HepG2 (cell line): ENCODE results near the gene LCN2. TPM values are rescaled to one million over a fixed set of nuclear protein-coding genes. Genes with fewer than 3 reads are reported as not detected.
A peak's percentile ranks its signal among the peaks of the same experiment; 100 is the strongest.

ENCODE experiments used
- ATF7 ChIP-seq, 2 experiments: fragments of 450-650 bp in 1 of 2; sonication (generic) in 1 of 2; formaldehyde crosslinking in 1 of 2; IDR thresholded peaks; 2 replicates each; pipeline versions ENCODE4 v1.4.0 to v1.6.1; 2016 to 2020; ENCODE audit warnings: antibody characterized with exemption in 1 of 2, mild to moderate bottlenecking in 1 of 2, missing genetic modification reagents in 1 of 2
- LCORL ChIP-seq, 2 experiments: fragments of 450-650 bp in 1 of 2; sonication (generic) in 1 of 2; formaldehyde crosslinking in 1 of 2; IDR thresholded peaks; 2 replicates each; pipeline versions ENCODE4 v1.5.0 to v1.6.1; 2017 to 2020; ENCODE audit warnings: antibody characterized with exemption in 1 of 2, missing genetic modification reagents in 1 of 2
- MTA1 ChIP-seq: sonication (generic); formaldehyde crosslinking; IDR thresholded peaks from 2 replicates; pipeline ENCODE4 v1.4.0; 2020; ENCODE audit warnings: missing genetic modification reagents, mild to moderate bottlenecking, borderline replicate concordance
- NCOA2 ChIP-seq: sonication (generic); formaldehyde crosslinking; IDR thresholded peaks from 2 replicates; pipeline ENCODE4 v1.8.0; 2022; ENCODE audit warnings: inconsistent platforms
- NCOA5 ChIP-seq: sonication (generic); formaldehyde crosslinking; IDR thresholded peaks from 2 replicates; pipeline ENCODE4 v1.4.0; 2020; ENCODE audit warnings: missing genetic modification reagents
- POGZ ChIP-seq: sonication (generic); formaldehyde crosslinking; IDR thresholded peaks from 2 replicates; pipeline ENCODE4 v1.4.0; 2020; ENCODE audit warnings: mild to moderate bottlenecking, missing genetic modification reagents
- POLR2AphosphoS2 ChIP-seq: IDR thresholded peaks from 2 replicates; pipeline ENCODE4 v1.6.1; 2011; ENCODE audit warnings: low read depth, low read length, improper control_type of control experiment
- RARA ChIP-seq: IDR thresholded peaks from 2 replicates; pipeline ENCODE4 v1.6.1; 2016; ENCODE audit warnings: missing genetic modification reagents, missing compliant biosample characterization
- RFXANK ChIP-seq: IDR thresholded peaks from 2 replicates; pipeline ENCODE4 v1.6.1; 2016
- ZBTB7A ChIP-seq: sonication (generic); formaldehyde crosslinking; IDR thresholded peaks from 2 replicates; pipeline ENCODE4 v1.8.0; 2022; ENCODE audit warnings: mild to moderate bottlenecking, missing genetic modification reagents
- ZNF317 ChIP-seq: sonication (generic); formaldehyde crosslinking; IDR thresholded peaks from 2 replicates; pipeline ENCODE4 v1.5.0; 2020; ENCODE audit warnings: mild to moderate bottlenecking, missing genetic modification reagents
- ZNF326 ChIP-seq: sonication (generic); formaldehyde crosslinking; IDR thresholded peaks from 2 replicates; pipeline ENCODE4 v1.4.0; 2020; ENCODE audit warnings: missing genetic modification reagents, borderline replicate concordance
- ZNF33B ChIP-seq: sonication (generic); formaldehyde crosslinking; IDR thresholded peaks from 2 replicates; pipeline ENCODE4 v1.5.1; 2020; ENCODE audit warnings: mild to moderate bottlenecking, missing genetic modification reagents
- ZNF354B ChIP-seq: sonication (generic); formaldehyde crosslinking; IDR thresholded peaks from 2 replicates; pipeline ENCODE4 v1.8.0; 2022; ENCODE audit warnings: mild to moderate bottlenecking, missing genetic modification reagents
- ZNF430 ChIP-seq: sonication (generic); formaldehyde crosslinking; IDR thresholded peaks from 2 replicates; pipeline ENCODE4 v1.9.0; 2021; ENCODE audit warnings: mild to moderate bottlenecking, missing genetic modification reagents
- ZNF460 ChIP-seq: sonication (generic); formaldehyde crosslinking; IDR thresholded peaks from 2 replicates; pipeline ENCODE4 v1.5.1; 2020; ENCODE audit warnings: missing genetic modification reagents, mild to moderate bottlenecking, borderline replicate concordance
- ZNF556 ChIP-seq: sonication (generic); formaldehyde crosslinking; IDR thresholded peaks from 2 replicates; pipeline ENCODE4 v1.4.0; 2020; ENCODE audit warnings: mild to moderate bottlenecking, missing genetic modification reagents, borderline replicate concordance
- ZNF674 ChIP-seq: sonication (generic); formaldehyde crosslinking; IDR thresholded peaks from 2 replicates; pipeline ENCODE4 v1.5.0; 2020; ENCODE audit warnings: low read depth, mild to moderate bottlenecking, missing genetic modification reagents
- ZSCAN9 ChIP-seq: IDR thresholded peaks from 2 replicates; pipeline ENCODE4 v1.6.1; 2016; ENCODE audit warnings: borderline replicate concordance
- polyA plus RNA-seq, 8 experiments: library from polyadenylated mRNA; depleted of rRNA in 3 of 8; stranded (reverse) in 7 of 8; unstranded in 1 of 8; fragments of >200 nt; fragmentation: Illumina TruSeq in 4 of 8; extraction: Trizol in 4 of 8; gene quantifications; 2 replicates each; pipeline versions ENCODE4 v1.2.1 to v1.2.3, GENCODE V29; 2011 to 2016; ENCODE audit warnings: low read depth in 4 of 8, missing spikeins in 1 of 8, mixed read lengths in 1 of 8; ENCODE audit not compliant: insufficient read depth in 1 of 8
- total RNA-seq, 5 experiments: library from RNA; depleted of rRNA; stranded (reverse); fragments of >200 nt; fragmentation: Illumina TruSeq; extraction: Trizol; gene quantifications; 2 replicates each; pipeline ENCODE4 v1.2.3, GENCODE V29; 2016; ENCODE audit warnings: low read depth in 1 of 5
- TF ChIP-seq, protein P1 (sequence below): sonication (generic); formaldehyde crosslinking; IDR thresholded peaks from 2 replicates; pipeline ENCODE4 v1.9.0; 2021; ENCODE audit warnings: mild to moderate bottlenecking, missing genetic modification reagents
- TF ChIP-seq, protein P2 (sequence below): sonication (generic); formaldehyde crosslinking; IDR thresholded peaks from 2 replicates; pipeline ENCODE4 v1.4.0; 2020; ENCODE audit warnings: missing genetic modification reagents, borderline replicate concordance
- TF ChIP-seq, protein P3 (sequence below): sonication (generic); formaldehyde crosslinking; IDR thresholded peaks from 2 replicates; pipeline ENCODE4 v1.4.0; 2020; ENCODE audit warnings: mild to moderate bottlenecking, low read depth, missing genetic modification reagents

Gene LCN2
- total and polyA plus RNA-seq, 2 of the 13 experiments (the other 11 are each of a cell fraction or from before 2014, with no cell fraction given): 0.38 to 1.4 TPM

DNA sequence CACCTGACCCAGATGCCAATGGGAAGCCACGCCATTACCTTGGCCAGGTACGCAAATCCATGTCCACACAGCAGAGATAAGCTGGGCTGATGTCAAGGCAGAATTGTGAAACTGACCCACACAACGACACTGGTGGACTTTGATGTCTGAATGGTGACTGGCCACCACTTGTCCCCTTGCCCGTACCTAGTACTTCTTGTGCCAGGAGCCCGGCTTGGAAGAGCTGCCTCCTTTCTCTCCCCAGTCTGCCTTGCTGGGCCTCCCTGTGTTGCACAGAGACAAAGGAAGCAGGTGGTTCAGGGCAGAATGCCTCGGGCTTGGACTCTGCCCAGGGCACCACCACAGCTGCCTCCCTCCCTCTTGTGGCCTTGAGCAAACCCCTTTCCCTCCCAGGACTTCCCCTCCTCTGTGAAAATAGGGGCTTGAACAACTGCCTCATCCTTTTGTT, 45.1 kb upstream of the LCN2 start (continued):
- TF ChIP-seq, protein P1, sequence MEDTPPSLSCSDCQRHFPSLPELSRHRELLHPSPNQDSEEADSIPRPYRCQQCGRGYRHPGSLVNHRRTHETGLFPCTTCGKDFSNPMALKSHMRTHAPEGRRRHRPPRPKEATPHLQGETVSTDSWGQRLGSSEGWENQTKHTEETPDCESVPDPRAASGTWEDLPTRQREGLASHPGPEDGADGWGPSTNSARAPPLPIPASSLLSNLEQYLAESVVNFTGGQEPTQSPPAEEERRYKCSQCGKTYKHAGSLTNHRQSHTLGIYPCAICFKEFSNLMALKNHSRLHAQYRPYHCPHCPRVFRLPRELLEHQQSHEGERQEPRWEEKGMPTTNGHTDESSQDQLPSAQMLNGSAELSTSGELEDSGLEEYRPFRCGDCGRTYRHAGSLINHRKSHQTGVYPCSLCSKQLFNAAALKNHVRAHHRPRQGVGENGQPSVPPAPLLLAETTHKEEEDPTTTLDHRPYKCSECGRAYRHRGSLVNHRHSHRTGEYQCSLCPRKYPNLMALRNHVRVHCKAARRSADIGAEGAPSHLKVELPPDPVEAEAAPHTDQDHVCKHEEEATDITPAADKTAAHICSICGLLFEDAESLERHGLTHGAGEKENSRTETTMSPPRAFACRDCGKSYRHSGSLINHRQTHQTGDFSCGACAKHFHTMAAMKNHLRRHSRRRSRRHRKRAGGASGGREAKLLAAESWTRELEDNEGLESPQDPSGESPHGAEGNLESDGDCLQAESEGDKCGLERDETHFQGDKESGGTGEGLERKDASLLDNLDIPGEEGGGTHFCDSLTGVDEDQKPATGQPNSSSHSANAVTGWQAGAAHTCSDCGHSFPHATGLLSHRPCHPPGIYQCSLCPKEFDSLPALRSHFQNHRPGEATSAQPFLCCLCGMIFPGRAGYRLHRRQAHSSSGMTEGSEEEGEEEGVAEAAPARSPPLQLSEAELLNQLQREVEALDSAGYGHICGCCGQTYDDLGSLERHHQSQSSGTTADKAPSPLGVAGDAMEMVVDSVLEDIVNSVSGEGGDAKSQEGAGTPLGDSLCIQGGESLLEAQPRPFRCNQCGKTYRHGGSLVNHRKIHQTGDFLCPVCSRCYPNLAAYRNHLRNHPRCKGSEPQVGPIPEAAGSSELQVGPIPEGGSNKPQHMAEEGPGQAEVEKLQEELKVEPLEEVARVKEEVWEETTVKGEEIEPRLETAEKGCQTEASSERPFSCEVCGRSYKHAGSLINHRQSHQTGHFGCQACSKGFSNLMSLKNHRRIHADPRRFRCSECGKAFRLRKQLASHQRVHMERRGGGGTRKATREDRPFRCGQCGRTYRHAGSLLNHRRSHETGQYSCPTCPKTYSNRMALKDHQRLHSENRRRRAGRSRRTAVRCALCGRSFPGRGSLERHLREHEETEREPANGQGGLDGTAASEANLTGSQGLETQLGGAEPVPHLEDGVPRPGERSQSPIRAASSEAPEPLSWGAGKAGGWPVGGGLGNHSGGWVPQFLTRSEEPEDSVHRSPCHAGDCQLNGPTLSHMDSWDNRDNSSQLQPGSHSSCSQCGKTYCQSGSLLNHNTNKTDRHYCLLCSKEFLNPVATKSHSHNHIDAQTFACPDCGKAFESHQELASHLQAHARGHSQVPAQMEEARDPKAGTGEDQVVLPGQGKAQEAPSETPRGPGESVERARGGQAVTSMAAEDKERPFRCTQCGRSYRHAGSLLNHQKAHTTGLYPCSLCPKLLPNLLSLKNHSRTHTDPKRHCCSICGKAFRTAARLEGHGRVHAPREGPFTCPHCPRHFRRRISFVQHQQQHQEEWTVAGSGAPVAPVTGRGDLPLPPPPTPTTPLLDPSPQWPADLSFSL (CRISPR knock-in tag): peak; percentile 33; the same call in 1 of the 2 replicates
- no peak for TF ChIP-seq ZNF33B
- TF ChIP-seq ATF7 (IDR thresholded peaks at IDR 0.05): no peak
- TF ChIP-seq ATF7 (CRISPR knock-in tag; IDR thresholded peaks at IDR 0.05): peak; percentile 60; the same call in 1 of the 2 replicates
- TF ChIP-seq LCORL (IDR thresholded peaks at IDR 0.05): no peak
- TF ChIP-seq LCORL (CRISPR knock-in tag; IDR thresholded peaks at IDR 0.05): peak; percentile 92
- TF ChIP-seq MTA1: peak; percentile 97
- TF ChIP-seq ZNF674 (CRISPR knock-in tag): no peak
- peak; percentile 45; the same call in 1 of the 2 replicates for TF ChIP-seq ZNF430 (CRISPR knock-in tag)
- TF ChIP-seq NCOA2 (CRISPR knock-in tag): peak; percentile 80
- TF ChIP-seq, protein P2, sequence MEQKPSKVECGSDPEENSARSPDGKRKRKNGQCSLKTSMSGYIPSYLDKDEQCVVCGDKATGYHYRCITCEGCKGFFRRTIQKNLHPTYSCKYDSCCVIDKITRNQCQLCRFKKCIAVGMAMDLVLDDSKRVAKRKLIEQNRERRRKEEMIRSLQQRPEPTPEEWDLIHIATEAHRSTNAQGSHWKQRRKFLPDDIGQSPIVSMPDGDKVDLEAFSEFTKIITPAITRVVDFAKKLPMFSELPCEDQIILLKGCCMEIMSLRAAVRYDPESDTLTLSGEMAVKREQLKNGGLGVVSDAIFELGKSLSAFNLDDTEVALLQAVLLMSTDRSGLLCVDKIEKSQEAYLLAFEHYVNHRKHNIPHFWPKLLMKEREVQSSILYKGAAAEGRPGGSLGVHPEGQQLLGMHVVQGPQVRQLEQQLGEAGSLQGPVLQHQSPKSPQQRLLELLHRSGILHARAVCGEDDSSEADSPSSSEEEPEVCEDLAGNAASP: peak; percentile 82
- 0 out of 2 replicates have a peak, but pooled peaks have one; percentile 44 for TF ChIP-seq ZNF317 (CRISPR knock-in tag)
- no peak for TF ChIP-seq ZNF460 (CRISPR knock-in tag)
- TF ChIP-seq ZNF326 (CRISPR knock-in tag): no peak
- TF ChIP-seq POLR2AphosphoS2: no peak
- 0 out of 2 replicates have a peak, but pooled peaks have one; percentile 46 for TF ChIP-seq ZBTB7A (CRISPR knock-in tag)
- TF ChIP-seq RFXANK: no peak
- peak; percentile 71 for TF ChIP-seq ZNF556 (CRISPR knock-in tag)
- no peak for TF ChIP-seq ZNF354B (CRISPR knock-in tag)
- TF ChIP-seq, protein P3, sequence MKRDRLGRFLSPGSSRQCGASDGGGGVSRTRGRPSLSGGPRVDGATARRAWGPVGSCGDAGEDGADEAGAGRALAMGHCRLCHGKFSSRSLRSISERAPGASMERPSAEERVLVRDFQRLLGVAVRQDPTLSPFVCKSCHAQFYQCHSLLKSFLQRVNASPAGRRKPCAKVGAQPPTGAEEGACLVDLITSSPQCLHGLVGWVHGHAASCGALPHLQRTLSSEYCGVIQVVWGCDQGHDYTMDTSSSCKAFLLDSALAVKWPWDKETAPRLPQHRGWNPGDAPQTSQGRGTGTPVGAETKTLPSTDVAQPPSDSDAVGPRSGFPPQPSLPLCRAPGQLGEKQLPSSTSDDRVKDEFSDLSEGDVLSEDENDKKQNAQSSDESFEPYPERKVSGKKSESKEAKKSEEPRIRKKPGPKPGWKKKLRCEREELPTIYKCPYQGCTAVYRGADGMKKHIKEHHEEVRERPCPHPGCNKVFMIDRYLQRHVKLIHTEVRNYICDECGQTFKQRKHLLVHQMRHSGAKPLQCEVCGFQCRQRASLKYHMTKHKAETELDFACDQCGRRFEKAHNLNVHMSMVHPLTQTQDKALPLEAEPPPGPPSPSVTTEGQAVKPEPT (CRISPR knock-in tag): 0 out of 2 replicates have a peak, but pooled peaks have one; percentile 29
- TF ChIP-seq ZSCAN9 (CRISPR knock-in tag): no peak; the same call in 1 of the 2 replicates
- peak; percentile 85 for TF ChIP-seq RARA (CRISPR knock-in tag)
- no peak for TF ChIP-seq NCOA5
- TF ChIP-seq POGZ (CRISPR knock-in tag): 0 out of 2 replicates have a peak, but pooled peaks have one; percentile 26
